Caco-2 (cell line): Measurements from ENCODE around the gene CD33. TPM values are rescaled to one million over a fixed set of nuclear protein-coding genes. Genes with fewer than 3 reads are reported as not detected.

Source experiments
- BruUV-seq: library from RNA; stranded (reverse); fragments of 400-500 nt; replicated peaks from 2 replicates; lab custom pipeline; 2021; lab: Mats Ljungman, UMichigan
- CTCF ChIA-PET: fragments of 300-600 bp; sonication (Branson Sonifier 250); formaldehyde crosslinking; loops from one replicate; lab custom pipeline; 2022; ENCODE audit warnings: antibody characterized with exemption; lab: Charles Lee
- POLR2A ChIA-PET: fragments of 300-600 bp; sonication (Branson Sonifier 250); formaldehyde crosslinking; loops from one replicate; lab custom pipeline; 2022; ENCODE audit warnings: antibody characterized with exemption; lab: Charles Lee
- DNase-seq, 2 experiments: peaks; one replicate each; pipeline versions ENCODE4 v3.0.0 to v3.0.0-alpha.2; 2020 to 2022
- H3K27me3 ChIP-seq: replicated peaks from 2 replicates; pipeline ENCODE4 v1.6.0; 2011; ENCODE audit warnings: low read length; ENCODE audit not compliant: control insufficient read depth, insufficient read depth
- H3K36me3 ChIP-seq: 2 replicates; pipeline ENCODE4 v1.5.1; 2011; ENCODE audit warnings: low read length; ENCODE audit not compliant: control insufficient read depth, insufficient read depth
- H3K4me1 ChIP-seq: fragments of 250-450 bp; sonication (Bioruptor Pico); 2 replicates; pipeline ENCODE4 v1.5.1; 2020; ENCODE audit warnings: mild to moderate bottlenecking
- H3K4me3 ChIP-seq: 2 replicates; pipeline ENCODE4 v1.5.1; 2011; ENCODE audit warnings: low read depth, mild to moderate bottlenecking, control low read depth, low read length
- H3K9me3 ChIP-seq: fragments of 250-450 bp; sonication (Bioruptor Pico); 2 replicates; pipeline ENCODE4 v1.5.1; 2020; ENCODE audit warnings: mild to moderate bottlenecking, moderate library complexity
- H3K27ac Mint-ChIP-seq: one replicate; pipeline ENCODE4 v1.8.0; 2022; ENCODE audit warnings: mixed read lengths; ENCODE audit not compliant: unreplicated experiment
- H3K27me3 Mint-ChIP-seq: one replicate; pipeline ENCODE4 v1.8.0; 2022; ENCODE audit warnings: mixed read lengths; ENCODE audit not compliant: insufficient read depth, unreplicated experiment
- H3K36me3 Mint-ChIP-seq: one replicate; pipeline ENCODE4 v1.8.0; 2022; ENCODE audit warnings: mild to moderate bottlenecking, mixed read lengths; ENCODE audit not compliant: insufficient read depth, unreplicated experiment
- H3K4me1 Mint-ChIP-seq: one replicate; pipeline ENCODE4 v1.8.0; 2022; ENCODE audit warnings: low read depth, mixed read lengths; ENCODE audit not compliant: unreplicated experiment
- H3K4me3 Mint-ChIP-seq: one replicate; pipeline ENCODE4 v1.8.0; 2022; ENCODE audit warnings: mild to moderate bottlenecking, moderate library complexity, mixed read lengths; ENCODE audit not compliant: unreplicated experiment
- H3K9me3 Mint-ChIP-seq: one replicate; pipeline ENCODE4 v1.8.0; 2022; ENCODE audit warnings: mixed read lengths; ENCODE audit not compliant: unreplicated experiment
- intact Hi-C: fragments of 100-400 bp; cut with micrococcal nuclease; formaldehyde crosslinking; loops from one replicate; pipeline ENCODE4 v1.10.0; 2022; ENCODE audit not compliant: unreplicated experiment
- total RNA-seq: library from RNA; stranded (reverse); gene quantifications from 2 replicates; pipeline ENCODE4 v1.2.3, GENCODE V29; 2022
- TF ChIP-seq, protein P1 (sequence below), 2 experiments: fragments of 200-600 bp in 1 of 2; IDR thresholded peaks; 1 replicate in 1 of 2; 2 replicates in 1 of 2; pipeline versions ENCODE4 v1.5.1 to v1.8.0; 2011 to 2022; ENCODE audit warnings: antibody characterized with exemption in 1 of 2, control low read depth in 1 of 2, inconsistent platforms in 1 of 2, low read depth in 1 of 2, low read length in 1 of 2, mild to moderate bottlenecking in 1 of 2, moderate library complexity in 1 of 2; ENCODE audit not compliant: insufficient read depth in 1 of 2, severe bottlenecking in 1 of 2, unreplicated experiment in 1 of 2

The CD33 gene
- total RNA-seq, 1 experiment from 2014 or later, result not detected

DNA sequence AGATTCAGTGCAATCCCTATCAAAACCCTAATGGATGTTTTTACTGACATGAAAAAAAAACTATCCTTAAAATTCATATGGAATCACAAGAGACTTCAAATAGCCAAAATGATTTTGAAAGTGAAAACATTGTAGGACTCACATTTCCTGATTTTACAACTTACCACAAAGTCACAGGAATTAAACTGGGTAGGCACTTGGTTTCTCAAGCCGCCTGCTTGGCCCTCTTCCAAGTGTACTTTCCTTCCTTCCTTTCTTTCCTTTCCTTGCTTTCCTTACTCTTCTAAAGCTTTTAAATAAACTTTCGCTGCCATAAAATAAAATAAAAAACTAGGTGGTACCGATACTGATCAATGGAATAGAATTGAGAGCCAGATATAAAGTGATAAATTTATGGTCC lies 21.0 kb upstream of the CD33 start:
- H3K4me3 Mint-ChIP-seq, result no peak overlapping the region
- H3K4me1 ChIP-seq, result no peaks in the 10 kb centered on the region
- peaks cover 21% of the 10 kb centered on the region for H3K27me3 Mint-ChIP-seq
- H3K27ac Mint-ChIP-seq, result no peak overlapping the region
- POLR2A ChIA-PET, result no interaction called here
- H3K9me3 ChIP-seq, result no peaks in the 10 kb centered on the region
- no TSS peak for BruUV-seq
- no peaks in the 10 kb centered on the region for H3K4me1 Mint-ChIP-seq
- DNase-seq, result no peak
- CTCF ChIA-PET, result no interaction called here
- no peaks in the 10 kb centered on the region for H3K27me3 ChIP-seq
- H3K36me3 ChIP-seq, result no peaks in the 10 kb centered on the region
- no peaks in the 10 kb centered on the region for H3K36me3 Mint-ChIP-seq
- intact Hi-C loops, result no loop called here
- H3K9me3 Mint-ChIP-seq, result no peaks in the 10 kb centered on the region
- TF ChIP-seq, protein P1, sequence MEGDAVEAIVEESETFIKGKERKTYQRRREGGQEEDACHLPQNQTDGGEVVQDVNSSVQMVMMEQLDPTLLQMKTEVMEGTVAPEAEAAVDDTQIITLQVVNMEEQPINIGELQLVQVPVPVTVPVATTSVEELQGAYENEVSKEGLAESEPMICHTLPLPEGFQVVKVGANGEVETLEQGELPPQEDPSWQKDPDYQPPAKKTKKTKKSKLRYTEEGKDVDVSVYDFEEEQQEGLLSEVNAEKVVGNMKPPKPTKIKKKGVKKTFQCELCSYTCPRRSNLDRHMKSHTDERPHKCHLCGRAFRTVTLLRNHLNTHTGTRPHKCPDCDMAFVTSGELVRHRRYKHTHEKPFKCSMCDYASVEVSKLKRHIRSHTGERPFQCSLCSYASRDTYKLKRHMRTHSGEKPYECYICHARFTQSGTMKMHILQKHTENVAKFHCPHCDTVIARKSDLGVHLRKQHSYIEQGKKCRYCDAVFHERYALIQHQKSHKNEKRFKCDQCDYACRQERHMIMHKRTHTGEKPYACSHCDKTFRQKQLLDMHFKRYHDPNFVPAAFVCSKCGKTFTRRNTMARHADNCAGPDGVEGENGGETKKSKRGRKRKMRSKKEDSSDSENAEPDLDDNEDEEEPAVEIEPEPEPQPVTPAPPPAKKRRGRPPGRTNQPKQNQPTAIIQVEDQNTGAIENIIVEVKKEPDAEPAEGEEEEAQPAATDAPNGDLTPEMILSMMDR (IDR thresholded peaks at IDR 0.05; ENCODE audit: insufficient read depth in 1 of 2, low read depth in 1 of 2, low read length in 1 of 2, severe bottlenecking in 1 of 2, unreplicated experiment in 1 of 2), result no peak
- no peak overlapping the region for H3K4me3 ChIP-seq

DNA sequence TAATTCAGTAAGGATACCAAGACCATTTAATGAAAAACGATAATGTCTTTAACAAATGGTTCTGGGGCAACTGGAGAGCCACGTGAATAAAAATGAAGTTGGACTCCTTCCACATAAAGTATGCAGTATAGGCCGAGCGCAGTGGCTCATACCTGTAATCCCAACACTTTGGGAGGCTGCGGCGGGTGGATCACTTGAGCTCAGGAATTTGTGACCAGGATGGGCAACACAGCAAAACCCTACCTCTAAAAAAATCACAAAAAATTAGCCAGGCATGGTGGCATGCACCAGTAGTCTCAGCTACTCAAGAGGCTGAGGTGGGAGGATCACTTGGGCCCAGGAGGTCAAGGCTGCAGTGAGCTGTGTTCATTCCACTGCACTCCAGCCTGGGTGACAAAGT lies 20.6 kb upstream of the CD33 start:
- POLR2A ChIA-PET, result no interaction called here
- Mint-ChIP-seq H3K4me1 (no peaks in the 10 kb centered on the region), H3K27ac (no peak overlapping the region), H3K9me3 (no peaks in the 10 kb centered on the region), H3K4me3 (no peak overlapping the region), H3K36me3 (no peaks in the 10 kb centered on the region), H3K27me3 (peaks cover 21% of the 10 kb centered on the region)
- Histone ChIP-seq H3K4me1 (no peaks in the 10 kb centered on the region), H3K4me3 (no peak overlapping the region), H3K36me3 (no peaks in the 10 kb centered on the region), H3K9me3 (no peaks in the 10 kb centered on the region), H3K27me3 (no peaks in the 10 kb centered on the region)
- no peak for DNase-seq
- CTCF ChIA-PET, result no interaction called here
- TF ChIP-seq, protein P1 (IDR thresholded peaks at IDR 0.05; ENCODE audit: insufficient read depth in 1 of 2, low read depth in 1 of 2, low read length in 1 of 2, severe bottlenecking in 1 of 2, unreplicated experiment in 1 of 2), result no peak
- intact Hi-C loops, result no loop called here
- no TSS peak for BruUV-seq

DNA sequence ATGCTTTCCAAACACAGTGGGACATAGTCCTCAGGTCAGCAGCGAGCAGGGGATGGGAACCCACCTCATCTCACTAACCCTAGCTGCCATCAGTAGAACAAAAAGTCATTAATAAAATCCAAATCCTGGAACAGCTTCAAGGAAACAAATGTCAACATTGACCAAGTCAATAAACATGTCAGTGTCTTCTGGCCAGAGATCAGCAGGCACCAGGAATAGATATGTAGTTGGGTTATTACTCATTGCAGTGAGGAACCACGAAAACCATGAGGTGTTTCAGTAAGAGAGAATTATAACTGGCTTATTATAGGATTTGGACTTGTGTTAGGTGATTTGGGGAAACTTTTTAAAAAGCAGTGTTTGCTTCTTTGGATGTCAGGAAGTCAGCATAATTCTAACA lies 17.1 kb upstream of the CD33 start:
- ChIA-PET CTCF (no interaction called here), POLR2A (no interaction called here)
- H3K27me3 Mint-ChIP-seq, result peaks cover 5% of the 10 kb centered on the region
- H3K36me3 Mint-ChIP-seq, result no peaks in the 10 kb centered on the region
- H3K9me3 ChIP-seq, result no peaks in the 10 kb centered on the region
- H3K4me1 ChIP-seq, result no peaks in the 10 kb centered on the region
- H3K27ac Mint-ChIP-seq, result no peak overlapping the region
- H3K4me3 Mint-ChIP-seq, result no peak overlapping the region
- TF ChIP-seq, protein P1 (IDR thresholded peaks at IDR 0.05; ENCODE audit: insufficient read depth in 1 of 2, low read depth in 1 of 2, low read length in 1 of 2, severe bottlenecking in 1 of 2, unreplicated experiment in 1 of 2), result no peak
- no peaks in the 10 kb centered on the region for H3K27me3 ChIP-seq
- no peaks in the 10 kb centered on the region for H3K9me3 Mint-ChIP-seq
- H3K36me3 ChIP-seq, result no peaks in the 10 kb centered on the region
- BruUV-seq, result no TSS peak
- intact Hi-C loops, result no loop called here
- H3K4me3 ChIP-seq, result no peak overlapping the region
- H3K4me1 Mint-ChIP-seq, result no peaks in the 10 kb centered on the region
- no peak for DNase-seq
